Astrocyte (in vitro differentiated cells and primary cell): ENCODE results near the gene ZFYVE27. TPM values are rescaled to one million over a fixed set of nuclear protein-coding genes. Genes with fewer than 3 reads are reported as not detected.

ENCODE experiments used
- DNase-seq: peaks from one replicate; pipeline ENCODE4 v3.0.0-alpha.2; 2010; ENCODE audit warnings: low read depth
- FAIRE-seq: peaks from 2 replicates; lab custom pipeline; 2011; peaks lifted over from hg19 to GRCh38; lab: Jason Lieb, UNC
- H2AFZ ChIP-seq: 2 replicates; pipeline ENCODE4 v1.6.0; 2012; ENCODE audit warnings: low read depth, low read length, inconsistent platforms
- H3K27ac ChIP-seq: 2 replicates; pipeline ENCODE4 v1.5.1; 2011; ENCODE audit warnings: low read depth, low read length, inconsistent platforms
- H3K27me3 ChIP-seq: 2 replicates; pipeline ENCODE4 v1.6.0; 2011; ENCODE audit warnings: low read length, inconsistent platforms; ENCODE audit not compliant: insufficient read depth
- H3K36me3 ChIP-seq: 2 replicates; pipeline ENCODE4 v1.5.1; 2011; ENCODE audit warnings: low read length, inconsistent platforms; ENCODE audit not compliant: insufficient read depth
- H3K4me1 ChIP-seq: 2 replicates; pipeline ENCODE4 v1.5.1; 2011; ENCODE audit warnings: low read length, inconsistent platforms; ENCODE audit not compliant: insufficient read depth
- H3K4me2 ChIP-seq: 2 replicates; pipeline ENCODE4 v1.6.0; 2012; ENCODE audit warnings: low read length, inconsistent platforms
- H3K4me3 ChIP-seq: 2 replicates; pipeline ENCODE4 v1.5.1; 2011; ENCODE audit warnings: low read depth, mild to moderate bottlenecking, low read length, inconsistent platforms; ENCODE audit not compliant: insufficient read depth
- H3K79me2 ChIP-seq: 2 replicates; pipeline ENCODE4 v1.6.0; 2012; ENCODE audit warnings: mild to moderate bottlenecking, low read length, inconsistent platforms; ENCODE audit not compliant: insufficient read depth
- H3K9ac ChIP-seq: 2 replicates; pipeline ENCODE4 v1.6.0; 2012; ENCODE audit warnings: mild to moderate bottlenecking, low read length, inconsistent platforms
- H3K9me3 ChIP-seq: 2 replicates; pipeline ENCODE4 v1.5.1; 2012; ENCODE audit warnings: low read depth, mild to moderate bottlenecking, low read length, inconsistent platforms; ENCODE audit not compliant: insufficient read depth
- H4K20me1 ChIP-seq: 2 replicates; pipeline ENCODE4 v1.6.0; 2012; ENCODE audit warnings: low read length, inconsistent platforms; ENCODE audit not compliant: insufficient read depth
- H3K27ac Mint-ChIP-seq: one replicate; pipeline ENCODE4 v1.8.0; 2021; ENCODE audit warnings: mild to moderate bottlenecking, mixed read lengths; ENCODE audit not compliant: unreplicated experiment
- H3K27me3 Mint-ChIP-seq: one replicate; pipeline ENCODE4 v1.8.0; 2021; ENCODE audit warnings: low read depth, mixed read lengths; ENCODE audit not compliant: unreplicated experiment
- H3K36me3 Mint-ChIP-seq: one replicate; pipeline ENCODE4 v1.8.0; 2021; ENCODE audit warnings: low read depth, mixed read lengths; ENCODE audit not compliant: unreplicated experiment
- H3K4me1 Mint-ChIP-seq: one replicate; pipeline ENCODE4 v1.8.0; 2021; ENCODE audit warnings: low read depth, mixed read lengths; ENCODE audit not compliant: unreplicated experiment
- H3K4me3 Mint-ChIP-seq: one replicate; pipeline ENCODE4 v1.8.0; 2021; ENCODE audit warnings: mild to moderate bottlenecking, moderate library complexity, mixed read lengths; ENCODE audit not compliant: unreplicated experiment
- H3K9me3 Mint-ChIP-seq: one replicate; pipeline ENCODE4 v1.8.0; 2021; ENCODE audit warnings: mild to moderate bottlenecking, mixed read lengths; ENCODE audit not compliant: unreplicated experiment
- CTCF ChIP-seq: IDR thresholded peaks from 2 replicates; pipeline ENCODE4 v1.5.1; 2011; ENCODE audit warnings: low read depth, mild to moderate bottlenecking, inconsistent platforms, low read length, moderate library complexity; ENCODE audit not compliant: insufficient read depth
- EZH2 ChIP-seq: IDR thresholded peaks from 2 replicates; pipeline ENCODE4 v1.6.1; 2012; ENCODE audit warnings: mild to moderate bottlenecking, low read length, inconsistent platforms; ENCODE audit not compliant: insufficient read depth
- total RNA-seq: library from RNA; stranded (reverse); gene quantifications from 2 replicates; pipeline ENCODE4 v1.2.1, GENCODE V29; 2021

Gene ZFYVE27
- total RNA-seq, 1 donor from 2014 or later, result 32.8 TPM

GRCh38 chr10:97785731-97786130 is 48.8 kb downstream of the ZFYVE27 start:
- Histone ChIP-seq H2AFZ (no peak overlapping the region), H3K27ac (no peak overlapping the region), H3K4me1 (peaks cover 2% of the 10 kb centered on the region), H3K36me3 (no peaks in the 10 kb centered on the region), H3K4me3 (no peak overlapping the region), H3K9ac (no peak overlapping the region), H3K4me2 (no peak overlapping the region), H3K79me2 (no peaks in the 10 kb centered on the region), H4K20me1 (no peaks in the 10 kb centered on the region), H3K27me3 (peaks cover 7% of the 10 kb centered on the region), H3K9me3 (no peaks in the 10 kb centered on the region)
- no peak for FAIRE-seq
- peaks cover 18% of the 10 kb centered on the region for H3K27me3 Mint-ChIP-seq
- H3K36me3 Mint-ChIP-seq, result peaks cover 3% of the 10 kb centered on the region
- peaks cover 3% of the 10 kb centered on the region for H3K4me1 Mint-ChIP-seq
- no peak overlapping the region for H3K4me3 Mint-ChIP-seq
- H3K27ac Mint-ChIP-seq, result no peak overlapping the region
- TF ChIP-seq EZH2, result no peak
- TF ChIP-seq CTCF, result no peak
- no peaks in the 10 kb centered on the region for H3K9me3 Mint-ChIP-seq
- DNase-seq, result no peak

- peaks cover 16% of the 10 kb centered on the region for H3K27me3 ChIP-seq
- H3K4me3 ChIP-seq, result no peak overlapping the region
- no peaks in the 10 kb centered on the region for H3K4me1 ChIP-seq
- no peaks in the 10 kb centered on the region for H3K9me3 ChIP-seq
- H3K79me2 ChIP-seq, result no peaks in the 10 kb centered on the region
- Mint-ChIP-seq H3K4me1 (no peaks in the 10 kb centered on the region), H3K4me3 (no peak overlapping the region), H3K9me3 (peaks cover 3% of the 10 kb centered on the region), H3K27ac (no peak overlapping the region), H3K27me3 (peaks cover 27% of the 10 kb centered on the region), H3K36me3 (peaks cover 3% of the 10 kb centered on the region)
- H3K4me2 ChIP-seq, result no peak overlapping the region
- no peak overlapping the region for H3K9ac ChIP-seq
- H4K20me1 ChIP-seq, result no peaks in the 10 kb centered on the region
- peak; percentile 46 for DNase-seq
- TF ChIP-seq CTCF, result no peak
- no peak for TF ChIP-seq EZH2
- H2AFZ ChIP-seq, result no peak overlapping the region
- H3K27ac ChIP-seq, result no peak overlapping the region
- no peaks in the 10 kb centered on the region for H3K36me3 ChIP-seq
- FAIRE-seq, result no peak
These were observed 51.9 kb downstream of the ZFYVE27 start for GRCh38 chr10:97788552-97789442.
